DOHH2 (cell line): ENCODE results near the gene DNAH2.

Experiments used
- CTCF ChIP-seq: fragments of 200-600 bp; sonication (generic); IDR thresholded peaks from one replicate; pipeline ENCODE4 v1.5.1; 2014; ENCODE audit warnings: antibody characterized with exemption, mild to moderate bottlenecking, low read depth, low read length; ENCODE audit not compliant: poor library complexity, severe bottlenecking
- EZH2phosphoT487 ChIP-seq: fragments of 200-600 bp; sonication (generic); IDR thresholded peaks from 2 replicates; pipeline ENCODE4 v1.6.1; 2017; ENCODE audit warnings: borderline replicate concordance, mild to moderate bottlenecking, antibody characterized with exemption, low read length, moderate library complexity, mixed read lengths

GRCh38 chr17:7755095-7755890, 37.7 kb downstream of the DNAH2 start:
- TF ChIP-seq CTCF (no peak), EZH2phosphoT487 (no peak)
